Nephron (organoid): ENCODE measurements around the gene LSM14A.
A peak's percentile ranks its signal among the peaks of the same experiment; 100 is the strongest.

Experiments
- H3K27ac Mint-ChIP-seq, 3 experiments: 2 replicates each; pipeline ENCODE4 v1.8.0; 2020; ENCODE audit warnings: mixed read lengths in 3 of 3, mild to moderate bottlenecking in 2 of 3, moderate library complexity in 1 of 3
- H3K27me3 Mint-ChIP-seq: 2 replicates; pipeline ENCODE4 v1.8.0; 2021; ENCODE audit warnings: low read depth, mild to moderate bottlenecking, moderate library complexity, mixed read lengths
- H3K36me3 Mint-ChIP-seq: 2 replicates; pipeline ENCODE4 v1.8.0; 2020; ENCODE audit warnings: low read depth, mixed read lengths
- H3K4me1 Mint-ChIP-seq: 2 replicates; pipeline ENCODE4 v1.8.0; 2020; ENCODE audit warnings: mixed read lengths
- H3K4me3 Mint-ChIP-seq, 3 experiments: 2 replicates each; pipeline ENCODE4 v1.8.0; 2020; ENCODE audit warnings: mild to moderate bottlenecking in 3 of 3, mixed read lengths in 3 of 3, moderate library complexity in 2 of 3
- H3K9me3 Mint-ChIP-seq: 2 replicates; pipeline ENCODE4 v1.8.0; 2020; ENCODE audit warnings: mixed read lengths
- CTCF ChIP-seq, 3 experiments: fragments of 200-600 bp; sonication (generic); IDR thresholded peaks; one replicate each; pipeline ENCODE4 v1.5.0; 2021; ENCODE audit warnings: antibody characterized with exemption in 3 of 3; ENCODE audit not compliant: unreplicated experiment in 3 of 3

The LSM14A gene

GRCh38 chr19:34184880-34185491 is 12.7 kb downstream of the LSM14A start:
- H3K4me3 Mint-ChIP-seq = peak overlapping the region in 2 of 3 experiments; percentile 3 to 16
- H3K36me3 Mint-ChIP-seq = peaks cover 29% of the 10 kb centered on the region
- H3K9me3 Mint-ChIP-seq = no peaks in the 10 kb centered on the region
- H3K27me3 Mint-ChIP-seq = no peaks in the 10 kb centered on the region
- peaks cover 68% of the 10 kb centered on the region for H3K4me1 Mint-ChIP-seq
- TF ChIP-seq CTCF (IDR thresholded peaks at IDR 0.05; ENCODE audit: unreplicated experiment in 3 of 3) = no peak
- peak overlapping the region; percentile 28 to 81 (median 37) for H3K27ac Mint-ChIP-seq

GRCh38 chr19:34186205-34186604 is 13.9 kb downstream of the LSM14A start:
- peak overlapping the region in 2 of 3 experiments; percentile 18 to 63 for H3K27ac Mint-ChIP-seq
- no peaks in the 10 kb centered on the region for H3K27me3 Mint-ChIP-seq
- no peak overlapping the region for H3K4me3 Mint-ChIP-seq
- peaks cover 67% of the 10 kb centered on the region for H3K4me1 Mint-ChIP-seq
- TF ChIP-seq CTCF (IDR thresholded peaks at IDR 0.05; ENCODE audit: unreplicated experiment in 3 of 3) = no peak
- H3K36me3 Mint-ChIP-seq = peaks cover 19% of the 10 kb centered on the region
- no peaks in the 10 kb centered on the region for H3K9me3 Mint-ChIP-seq

GRCh38 chr19:34187011-34187410 is 14.7 kb downstream of the LSM14A start:
- no peak overlapping the region for H3K4me3 Mint-ChIP-seq
- no peak for TF ChIP-seq CTCF (IDR thresholded peaks at IDR 0.05; ENCODE audit: unreplicated experiment in 3 of 3)
- peaks cover 12% of the 10 kb centered on the region for H3K36me3 Mint-ChIP-seq
- no peaks in the 10 kb centered on the region for H3K9me3 Mint-ChIP-seq
- H3K27me3 Mint-ChIP-seq = no peaks in the 10 kb centered on the region
- H3K4me1 Mint-ChIP-seq = peaks cover 67% of the 10 kb centered on the region
- no peak overlapping the region for H3K27ac Mint-ChIP-seq

- Mint-ChIP-seq H3K4me1 (peaks cover 61% of the 10 kb centered on the region), H3K27ac (no peak overlapping the region), H3K9me3 (no peaks in the 10 kb centered on the region), H3K4me3 (no peak overlapping the region), H3K36me3 (peaks cover 4% of the 10 kb centered on the region), H3K27me3 (no peaks in the 10 kb centered on the region)
- no peak for TF ChIP-seq CTCF (IDR thresholded peaks at IDR 0.05; ENCODE audit: unreplicated experiment in 3 of 3)
Measured at GRCh38 chr19:34188408-34188807, 16.1 kb downstream of the LSM14A start.

- TF ChIP-seq CTCF (IDR thresholded peaks at IDR 0.05; ENCODE audit: unreplicated experiment in 3 of 3) = no peak
- Mint-ChIP-seq H3K4me3 (no peak overlapping the region), H3K27me3 (no peaks in the 10 kb centered on the region), H3K4me1 (peaks cover 60% of the 10 kb centered on the region), H3K27ac (no peak overlapping the region), H3K36me3 (peaks cover 12% of the 10 kb centered on the region), H3K9me3 (no peaks in the 10 kb centered on the region)
Measured at GRCh38 chr19:34189199-34189916, 17.1 kb downstream of the LSM14A start.
